Endothelial cell of umbilical vein (primary cell): Measurements from ENCODE around the gene DCDC1. TPM values are rescaled to one million over a fixed set of nuclear protein-coding genes. Genes with fewer than 3 reads are reported as not detected.

ENCODE experiments used
- BruUV-seq: library from RNA; stranded (reverse); fragments of 400-500 nt; replicated peaks from 2 replicates; lab custom pipeline; 2021; lab: Mats Ljungman, UMichigan
- CTCF ChIA-PET: fragments of 300-600, 350-600 bp; sonication (Branson Sonifier 250); formaldehyde crosslinking; loops from one replicate; lab custom pipeline; 2021; ENCODE audit warnings: antibody characterized with exemption, inconsistent platforms; lab: Charles Lee
- POLR2A ChIA-PET: fragments of 300-600, 350-600 bp; sonication (Branson Sonifier 250); formaldehyde crosslinking; loops from one replicate; lab custom pipeline; 2021; ENCODE audit warnings: antibody characterized with exemption, inconsistent platforms; lab: Charles Lee
- DNase-seq: peaks from one replicate; pipeline ENCODE4 v3.0.0-alpha.2; 2011; ENCODE audit warnings: low read depth, low spot score
- FAIRE-seq: peaks from 2 replicates; lab custom pipeline; 2011; peaks lifted over from hg19 to GRCh38; lab: Jason Lieb, UNC
- H2AFZ ChIP-seq: 2 replicates; pipeline ENCODE4 v1.6.0; 2012; ENCODE audit warnings: low read depth, low read length, control low read depth, inconsistent platforms
- H3K27ac ChIP-seq: 2 replicates; pipeline ENCODE4 v1.5.1; 2011; ENCODE audit warnings: low read depth, mild to moderate bottlenecking, control low read depth, low read length, moderate library complexity; ENCODE audit not compliant: insufficient read depth
- H3K27me3 ChIP-seq, 2 experiments: 2 replicates each; pipeline versions ENCODE4 v1.6.0 to v1.6.1; 2011; ENCODE audit warnings: low read length in 2 of 2, mixed read lengths in 1 of 2; ENCODE audit not compliant: control insufficient read depth in 2 of 2, insufficient read depth in 2 of 2
- H3K36me3 ChIP-seq, 2 experiments: 2 replicates in 1 of 2; 3 replicates in 1 of 2; pipeline ENCODE4 v1.5.1; 2011; ENCODE audit warnings: low read length in 2 of 2, mild to moderate bottlenecking in 1 of 2, moderate library complexity in 1 of 2; ENCODE audit not compliant: control insufficient read depth in 2 of 2, insufficient read depth in 2 of 2; ENCODE audit errors: extremely low read depth in 1 of 2
- H3K4me1 ChIP-seq: 3 replicates; pipeline ENCODE4 v1.5.1; 2011; ENCODE audit warnings: mild to moderate bottlenecking, low read length; ENCODE audit not compliant: control insufficient read depth, insufficient read depth; ENCODE audit errors: extremely low read depth
- H3K4me2 ChIP-seq: 2 replicates; pipeline ENCODE4 v1.6.1; 2011; ENCODE audit warnings: low read length, control low read depth, mixed read lengths; ENCODE audit not compliant: insufficient read depth
- H3K4me3 ChIP-seq, 3 experiments: fragments of 200-600 bp in 1 of 3; sonication (generic), shearing (Covaris generic) in 1 of 3; replicated peaks in 1 of 3; 2 replicates each; pipeline ENCODE4 v1.5.1; 2011 to 2016; ENCODE audit warnings: control low read depth in 3 of 3, low read length in 3 of 3, mild to moderate bottlenecking in 2 of 3, inconsistent platforms in 1 of 3, low read depth in 1 of 3, moderate library complexity in 1 of 3; ENCODE audit not compliant: insufficient read depth in 1 of 3
- H3K79me2 ChIP-seq: 2 replicates; pipeline ENCODE4 v1.6.0; 2012; ENCODE audit warnings: low read length, inconsistent platforms; ENCODE audit not compliant: control insufficient read depth, insufficient read depth
- H3K9ac ChIP-seq: replicated peaks from 2 replicates; pipeline ENCODE3; 2011; ENCODE audit warnings: low read length, control low read depth; ENCODE audit not compliant: insufficient read depth; ENCODE audit errors: extremely low read depth
- H3K9me1 ChIP-seq: replicated peaks from 3 replicates; pipeline ENCODE4 v1.6.0; 2011; ENCODE audit warnings: mild to moderate bottlenecking, low read length; ENCODE audit not compliant: control insufficient read depth, insufficient read depth; ENCODE audit errors: extremely low read depth
- H3K9me3 ChIP-seq: replicated peaks from 2 replicates; pipeline ENCODE4 v1.5.1; 2012; ENCODE audit warnings: low read length, inconsistent platforms; ENCODE audit not compliant: control insufficient read depth, insufficient read depth
- H4K20me1 ChIP-seq: replicated peaks from 2 replicates; pipeline ENCODE3; 2011; ENCODE audit warnings: mild to moderate bottlenecking, low read length; ENCODE audit not compliant: control insufficient read depth, insufficient read depth; ENCODE audit errors: extremely low read depth
- CTCF ChIP-seq, 2 donors: IDR thresholded peaks; 1 replicate in 1 of 2; 2 replicates in 1 of 2; pipeline ENCODE4 v1.5.1; 2011; ENCODE audit warnings: low read length in 2 of 2, mild to moderate bottlenecking in 2 of 2, moderate library complexity in 2 of 2, control low read depth in 1 of 2, inconsistent platforms in 1 of 2, low read depth in 1 of 2; ENCODE audit not compliant: insufficient read depth in 1 of 2; ENCODE audit errors: extremely low read depth in 1 of 2
- EZH2 ChIP-seq: IDR thresholded peaks from 2 replicates; pipeline ENCODE4 v1.6.1; 2012; ENCODE audit warnings: borderline replicate concordance, low read depth, mild to moderate bottlenecking, moderate library complexity, low read length, inconsistent platforms; ENCODE audit not compliant: severe bottlenecking
- FOS ChIP-seq: IDR thresholded peaks from 2 replicates; pipeline ENCODE4 v1.6.1; 2011; ENCODE audit warnings: mild to moderate bottlenecking, low read length, moderate library complexity, borderline replicate concordance; ENCODE audit not compliant: insufficient read depth
- GATA2 ChIP-seq: IDR thresholded peaks from 2 replicates; pipeline ENCODE4 v1.7.0; 2011; ENCODE audit warnings: low read depth, mild to moderate bottlenecking, moderate library complexity, mixed read lengths, low read length; ENCODE audit not compliant: insufficient read length, insufficient read depth
- JUN ChIP-seq: IDR thresholded peaks from 2 replicates; pipeline ENCODE4 v1.6.1; 2011; ENCODE audit warnings: borderline replicate concordance, low read depth; ENCODE audit not compliant: insufficient read length, insufficient read depth
- MYC ChIP-seq: IDR thresholded peaks from one replicate; pipeline ENCODE4 v1.6.1; 2011; ENCODE audit warnings: mild to moderate bottlenecking, low read depth, low read length
- POLR2A ChIP-seq: IDR thresholded peaks from 2 replicates; pipeline ENCODE4 v1.6.1; 2012; ENCODE audit warnings: low read depth, mild to moderate bottlenecking, control low read depth, low read length
- POLR2AphosphoS5 ChIP-seq: IDR thresholded peaks from 2 replicates; pipeline ENCODE4 v1.6.1; 2012; ENCODE audit warnings: low read depth, mild to moderate bottlenecking, control low read depth, low read length, moderate library complexity; ENCODE audit not compliant: insufficient read depth
- dilution Hi-C: fragments of 300-500 bp; cut with MboI; formaldehyde crosslinking; loops from one replicate; pipeline ENCODE4 v1.15.0; 2019; ENCODE audit warnings: low sequenced_read_pairs; ENCODE audit not compliant: extremely low pct_ligation_motif_present
- intact Hi-C: fragments of 100-400 bp; cut with micrococcal nuclease; formaldehyde crosslinking; loops from one replicate; pipeline ENCODE4 v1.10.0; 2022
- polyA plus RNA-seq, 4 experiments: library from polyadenylated mRNA; depleted of rRNA in 3 of 4; stranded (reverse) in 3 of 4; unstranded in 1 of 4; fragments of >200 nt; gene quantifications; 2 replicates each; pipeline versions ENCODE4 v1.2.1 to v1.2.3, GENCODE V29; 2011 to 2012; ENCODE audit warnings: missing spikeins in 1 of 4
- total RNA-seq: library from RNA; stranded (reverse); gene quantifications from 2 replicates; pipeline ENCODE4 v1.2.3, GENCODE V29; 2021
- TF ChIP-seq, protein P1 (sequence below): IDR thresholded peaks from 2 replicates; pipeline ENCODE4 v1.6.1; 2011; ENCODE audit not compliant: insufficient read depth, insufficient read length

Gene DCDC1
- total and polyA plus RNA-seq, 2 donors (not counting 3 experiments of a cell fraction or from before 2014, with no cell fraction given), result 0.04 TPM; not detected in 1

- no peak overlapping the region for H2AFZ ChIP-seq
- no peaks in the 10 kb centered on the region for H3K9me1 ChIP-seq
- CTCF ChIA-PET, result no interaction called here
- no peaks in the 10 kb centered on the region for H3K27me3 ChIP-seq
- FAIRE-seq, result no peak
- no TSS peak for BruUV-seq
- H3K9ac ChIP-seq, result no peak overlapping the region
- no peaks in the 10 kb centered on the region for H4K20me1 ChIP-seq
- H3K4me3 ChIP-seq, result no peak overlapping the region
- no peaks in the 10 kb centered on the region for H3K36me3 ChIP-seq
- peaks cover 4% of the 10 kb centered on the region for H3K79me2 ChIP-seq
- no peaks in the 10 kb centered on the region for H3K9me3 ChIP-seq
- no peak for DNase-seq
- no peak for TF ChIP-seq POLR2A
- TF ChIP-seq, protein P1, sequence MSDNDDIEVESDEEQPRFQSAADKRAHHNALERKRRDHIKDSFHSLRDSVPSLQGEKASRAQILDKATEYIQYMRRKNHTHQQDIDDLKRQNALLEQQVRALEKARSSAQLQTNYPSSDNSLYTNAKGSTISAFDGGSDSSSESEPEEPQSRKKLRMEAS, result no peak
- dilution Hi-C loops, result no loop called here
- H3K27ac ChIP-seq, result no peak overlapping the region
- H3K4me2 ChIP-seq, result no peak overlapping the region
- H3K4me1 ChIP-seq, result no peaks in the 10 kb centered on the region
- POLR2A ChIA-PET, result no interaction called here
- intact Hi-C loops, result no loop called here
Measured at GRCh38 chr11:31383116-31383515, 13.6 kb upstream of the DCDC1 start.

DNA sequence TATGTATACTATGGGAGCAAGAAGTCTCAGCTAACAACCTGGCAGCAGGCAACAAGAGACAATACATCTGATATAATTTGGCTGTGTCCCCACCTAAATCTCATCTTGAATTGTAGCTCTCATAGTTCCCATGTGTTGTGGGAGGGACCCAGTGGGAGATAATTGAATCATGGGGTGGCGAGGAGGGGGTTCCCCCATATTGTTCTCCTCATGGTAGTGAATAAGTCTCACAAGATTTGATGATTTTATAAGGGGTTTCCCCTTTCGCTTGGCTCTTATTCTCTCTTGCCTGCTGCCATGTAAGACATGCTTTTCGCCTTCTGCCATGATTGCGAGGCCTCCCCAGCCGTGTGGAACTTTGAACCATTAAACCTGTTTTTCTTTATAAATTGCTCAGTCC, 6.3 kb upstream of the DCDC1 start:
- H3K4me3 ChIP-seq, result no peak overlapping the region
- no peaks in the 10 kb centered on the region for H3K9me3 ChIP-seq
- no peak overlapping the region for H2AFZ ChIP-seq
- peaks cover 2% of the 10 kb centered on the region for H3K79me2 ChIP-seq
- FAIRE-seq, result no peak
- H3K36me3 ChIP-seq, result no peaks in the 10 kb centered on the region
- H3K27me3 ChIP-seq, result no peaks in the 10 kb centered on the region
- H3K4me2 ChIP-seq, result no peak overlapping the region
- ChIA-PET POLR2A (no interaction called here), CTCF (interaction anchor here (1.4 kb wide), 1 partner anchor 22 kb away, joined by 3 read pairs; no protein-coding TSS in a partner anchor)
- no peak overlapping the region for H3K9ac ChIP-seq
- no peaks in the 10 kb centered on the region for H3K9me1 ChIP-seq
- no peaks in the 10 kb centered on the region for H4K20me1 ChIP-seq
- H3K4me1 ChIP-seq, result no peaks in the 10 kb centered on the region
- dilution Hi-C loops (no loop called here), intact Hi-C loops (no loop called here)
- H3K27ac ChIP-seq, result no peak overlapping the region
- BruUV-seq, result no TSS peak
- no peak for TF ChIP-seq JUN
- TF ChIP-seq FOS, result no peak
- TF ChIP-seq CTCF (IDR thresholded peaks at IDR 0.05; ENCODE audit: extremely low read depth in 1 of 2, insufficient read depth in 1 of 2, low read depth in 1 of 2, low read length in 2 of 2), result no peak
- TF ChIP-seq GATA2, result no peak
- no peak for TF ChIP-seq POLR2A
- no peak for TF ChIP-seq MYC
- TF ChIP-seq POLR2AphosphoS5, result no peak
- TF ChIP-seq, protein P1, result no peak
- TF ChIP-seq EZH2, result no peak
- DNase-seq, result no peak
